Neural progenitor cell (in vitro differentiated cells): ENCODE measurements around the gene SLC51A. TPM values are rescaled to one million over a fixed set of nuclear protein-coding genes. Genes with fewer than 3 reads are reported as not detected.

Source experiments
- DNase-seq: peaks from one replicate; pipeline ENCODE4 v3.0.0-alpha.2; 2016; ENCODE audit warnings: low spot score
- H2AFZ ChIP-seq: fragments of 200-600 bp; sonication (generic); replicated peaks from 2 replicates; pipeline ENCODE4 v1.6.1; 2016; ENCODE audit warnings: antibody characterized with exemption
- H3F3A ChIP-seq: fragments of 200-600 bp; sonication (generic); 2 replicates; pipeline ENCODE4 v1.6.1; 2016; ENCODE audit warnings: antibody characterized with exemption, low read depth
- H3K27ac ChIP-seq: fragments of 200-600 bp; sonication (generic); 2 replicates; pipeline ENCODE4 v1.5.1; 2016; ENCODE audit warnings: mild to moderate bottlenecking
- H3K27me3 ChIP-seq: fragments of 200-600 bp; sonication (generic); 2 replicates; pipeline ENCODE4 v1.6.1; 2016; ENCODE audit warnings: mild to moderate bottlenecking, moderate library complexity
- H3K36me3 ChIP-seq: fragments of 200-600 bp; sonication (generic); 2 replicates; pipeline ENCODE4 v1.5.1; 2016
- H3K4me1 ChIP-seq: fragments of 200-600 bp; sonication (generic); 2 replicates; pipeline ENCODE4 v1.6.1; 2016; ENCODE audit warnings: mixed run types
- H3K4me2 ChIP-seq: fragments of 200-600 bp; sonication (generic); 2 replicates; pipeline ENCODE4 v1.6.1; 2016
- H3K4me3 ChIP-seq: fragments of 200-600 bp; sonication (generic); 2 replicates; pipeline ENCODE4 v1.5.1; 2016
- H3K79me2 ChIP-seq: fragments of 200-600 bp; sonication (generic); 2 replicates; pipeline ENCODE4 v1.6.1; 2016; ENCODE audit warnings: low read depth
- H3K9ac ChIP-seq: fragments of 200-600 bp; sonication (generic); 2 replicates; pipeline ENCODE4 v1.6.1; 2016
- H3K9me3 ChIP-seq: fragments of 200-600 bp; sonication (generic); 2 replicates; pipeline ENCODE4 v1.5.1; 2016; ENCODE audit warnings: low read depth
- H4K20me1 ChIP-seq: fragments of 200-600 bp; sonication (generic); 2 replicates; pipeline ENCODE4 v1.6.1; 2016; ENCODE audit warnings: low read depth
- H3K27ac Mint-ChIP-seq: 3 replicates; pipeline ENCODE4 v1.8.0; 2021; ENCODE audit warnings: mixed read lengths
- H3K27me3 Mint-ChIP-seq: 2 replicates; pipeline ENCODE4 v1.8.0; 2022; ENCODE audit warnings: low read depth, mild to moderate bottlenecking, inconsistent platforms, moderate library complexity, mixed read lengths; ENCODE audit not compliant: insufficient read depth
- H3K36me3 Mint-ChIP-seq: 3 replicates; pipeline ENCODE4 v1.8.0; 2021; ENCODE audit warnings: mixed read lengths
- H3K4me1 Mint-ChIP-seq: 3 replicates; pipeline ENCODE4 v1.8.0; 2021; ENCODE audit warnings: mixed read lengths
- H3K4me3 Mint-ChIP-seq: 3 replicates; pipeline ENCODE4 v1.8.0; 2021; ENCODE audit warnings: mild to moderate bottlenecking, moderate library complexity, mixed read lengths
- H3K9me3 Mint-ChIP-seq: 3 replicates; pipeline ENCODE4 v1.8.0; 2020; ENCODE audit warnings: mixed read lengths
- CTCF ChIP-seq: fragments of 200-600 bp; sonication (generic); IDR thresholded peaks from 2 replicates; pipeline ENCODE4 v1.5.1; 2017; ENCODE audit warnings: antibody characterized with exemption, mild to moderate bottlenecking
- EZH2 ChIP-seq: fragments of 200-600 bp; sonication (generic); IDR thresholded peaks from 2 replicates; pipeline ENCODE4 v1.6.1; 2017; ENCODE audit warnings: antibody characterized with exemption, mild to moderate bottlenecking, moderate library complexity
- EZH2phosphoT487 ChIP-seq: fragments of 200-600 bp; sonication (generic); IDR thresholded peaks from 2 replicates; pipeline ENCODE4 v1.6.1; 2017; ENCODE audit warnings: antibody characterized with exemption
- total RNA-seq: library from RNA; depleted of rRNA; stranded (reverse); fragments of >200 nt; gene quantifications from 2 replicates; pipeline ENCODE4 v1.2.3, GENCODE V29; 2015; ENCODE audit warnings: low replicate concordance

The SLC51A gene
- total RNA-seq, 1 donor from 2014 or later, result not detected

- Mint-ChIP-seq H3K27me3 (peaks cover 12% of the 10 kb centered on the region), H3K36me3 (no peaks in the 10 kb centered on the region), H3K4me1 (peaks cover 33% of the 10 kb centered on the region), H3K27ac (peak overlapping the region; percentile 89), H3K9me3 (no peaks in the 10 kb centered on the region), H3K4me3 (peak overlapping the region; percentile 72)
- Histone ChIP-seq H3K4me1 (peaks cover 20% of the 10 kb centered on the region), H3K9me3 (no peaks in the 10 kb centered on the region), H3K27ac (no peak overlapping the region), H3K27me3 (peaks cover 25% of the 10 kb centered on the region), H3K9ac (no peak overlapping the region), H3K4me3 (no peak overlapping the region), H4K20me1 (no peaks in the 10 kb centered on the region), H3K4me2 (no peak overlapping the region), H3K79me2 (no peaks in the 10 kb centered on the region), H3K36me3 (no peaks in the 10 kb centered on the region), H3F3A (peaks cover 12% of the 10 kb centered on the region), H2AFZ (peak overlapping the region; percentile 82)
- no peak for TF ChIP-seq EZH2phosphoT487
- no peak for TF ChIP-seq EZH2
- no peak for TF ChIP-seq CTCF
- DNase-seq, result peak; percentile 33
Measured at GRCh38 chr3:196219194-196219969, 3.0 kb downstream of the SLC51A start.

GRCh38 chr3:196219970-196220311 lies 3.6 kb downstream of the SLC51A start:
- Mint-ChIP-seq H3K36me3 (no peaks in the 10 kb centered on the region), H3K4me1 (peaks cover 29% of the 10 kb centered on the region), H3K4me3 (no peak overlapping the region), H3K9me3 (no peaks in the 10 kb centered on the region), H3K27me3 (peaks cover 12% of the 10 kb centered on the region), H3K27ac (peak overlapping the region; percentile 89)
- Histone ChIP-seq H3K9me3 (no peaks in the 10 kb centered on the region), H3F3A (peaks cover 12% of the 10 kb centered on the region), H3K9ac (no peak overlapping the region), H3K27ac (no peak overlapping the region), H4K20me1 (no peaks in the 10 kb centered on the region), H3K4me3 (no peak overlapping the region), H3K79me2 (no peaks in the 10 kb centered on the region), H2AFZ (peak overlapping the region; percentile 82), H3K36me3 (no peaks in the 10 kb centered on the region), H3K4me1 (peaks cover 20% of the 10 kb centered on the region), H3K27me3 (peaks cover 25% of the 10 kb centered on the region), H3K4me2 (no peak overlapping the region)
- TF ChIP-seq EZH2phosphoT487 (no peak), CTCF (no peak), EZH2 (no peak)
- DNase-seq, result no peak

GRCh38 chr3:196220587-196220986 lies 4.3 kb downstream of the SLC51A start:
- no peak for DNase-seq
- peaks cover 12% of the 10 kb centered on the region for H3K27me3 Mint-ChIP-seq
- no peaks in the 10 kb centered on the region for H3K9me3 Mint-ChIP-seq
- Histone ChIP-seq H3F3A (peaks cover 10% of the 10 kb centered on the region), H3K27ac (no peak overlapping the region), H3K79me2 (no peaks in the 10 kb centered on the region), H3K36me3 (no peaks in the 10 kb centered on the region), H3K4me1 (peaks cover 20% of the 10 kb centered on the region), H3K9ac (no peak overlapping the region), H4K20me1 (no peaks in the 10 kb centered on the region), H2AFZ (no peak overlapping the region), H3K9me3 (no peaks in the 10 kb centered on the region), H3K27me3 (peaks cover 23% of the 10 kb centered on the region), H3K4me2 (no peak overlapping the region), H3K4me3 (no peak overlapping the region)
- peak overlapping the region; percentile 74 for H3K27ac Mint-ChIP-seq
- peaks cover 27% of the 10 kb centered on the region for H3K4me1 Mint-ChIP-seq
- H3K36me3 Mint-ChIP-seq, result no peaks in the 10 kb centered on the region
- H3K4me3 Mint-ChIP-seq, result no peak overlapping the region
- TF ChIP-seq CTCF (no peak), EZH2 (no peak), EZH2phosphoT487 (no peak)
